Measurements from ENCODE around the gene KIAA1328.
"Not testable (repeated sequence)": the region's sequence is repeated elsewhere in the genome, so short reads cannot be mapped to it uniquely, and the experiment has no call there.

The KIAA1328 gene

DNA sequence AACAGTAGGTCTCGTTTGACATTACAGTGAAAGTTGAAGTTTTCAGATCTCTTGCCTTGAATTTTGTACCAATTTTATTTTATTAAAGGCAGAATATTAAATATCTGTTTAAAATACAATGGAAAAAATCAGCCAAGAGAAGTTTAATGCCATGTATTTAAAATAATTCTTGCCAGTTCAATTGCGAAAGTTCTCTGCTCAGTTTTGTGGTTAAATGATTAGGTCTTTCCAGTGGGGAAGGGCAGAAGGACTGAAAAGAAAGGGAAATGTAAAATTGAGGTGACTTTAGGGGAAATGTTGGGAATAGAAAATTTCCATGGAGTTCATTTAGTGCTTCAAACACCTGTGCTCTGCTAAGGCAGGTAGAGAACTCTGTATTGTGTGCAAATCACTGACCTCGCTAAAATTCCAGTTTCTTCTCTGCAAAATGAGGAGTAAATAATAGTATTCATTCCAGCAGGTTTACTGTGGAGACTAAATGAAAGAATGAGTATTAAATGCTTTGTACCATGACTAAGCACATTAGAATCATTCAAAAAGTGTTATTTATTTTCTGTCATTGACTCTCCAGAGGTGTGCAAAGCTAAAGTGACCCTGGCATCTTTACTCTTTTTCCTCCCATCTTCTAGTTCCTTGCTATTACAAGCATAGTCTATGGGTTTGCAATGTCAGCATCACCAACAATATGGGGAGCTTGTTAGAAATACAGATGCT, 74.4 kb downstream of the KIAA1328 start:
- Histone ChIP-seq H3K79me2 (ENCODE audit: insufficient read depth, low read length) (no peaks in the 10 kb centered on the region), H3K36me3 (ENCODE audit: low read length) (no peaks in the 10 kb centered on the region), H3K9ac (ENCODE audit: low read length) (no peak overlapping the region), H3K4me3 (ENCODE audit: insufficient read depth, low read length, poor library complexity, severe bottlenecking) (no peak overlapping the region), H3K9me2 (replicated peaks; ENCODE audit: insufficient read depth, low read length) (no peaks in the 10 kb centered on the region), H2AFZ (ENCODE audit: low read depth, low read length, severe bottlenecking) (no peak overlapping the region), H4K20me1 (ENCODE audit: low read depth, low read length) (no peaks in the 10 kb centered on the region), H3F3A (ENCODE audit: insufficient read depth) (no peaks in the 10 kb centered on the region), H3K27ac (ENCODE audit: low read depth, low read length) (no peak overlapping the region), H3K27me3 (ENCODE audit: low read length) (no peaks in the 10 kb centered on the region), H3K4me2 (ENCODE audit: low read depth, low read length, poor library complexity, severe bottlenecking) (no peak overlapping the region), H3K9me3 (ENCODE audit: insufficient read depth, low read length) (no peaks in the 10 kb centered on the region)
- TF ChIP-seq, protein P1, sequence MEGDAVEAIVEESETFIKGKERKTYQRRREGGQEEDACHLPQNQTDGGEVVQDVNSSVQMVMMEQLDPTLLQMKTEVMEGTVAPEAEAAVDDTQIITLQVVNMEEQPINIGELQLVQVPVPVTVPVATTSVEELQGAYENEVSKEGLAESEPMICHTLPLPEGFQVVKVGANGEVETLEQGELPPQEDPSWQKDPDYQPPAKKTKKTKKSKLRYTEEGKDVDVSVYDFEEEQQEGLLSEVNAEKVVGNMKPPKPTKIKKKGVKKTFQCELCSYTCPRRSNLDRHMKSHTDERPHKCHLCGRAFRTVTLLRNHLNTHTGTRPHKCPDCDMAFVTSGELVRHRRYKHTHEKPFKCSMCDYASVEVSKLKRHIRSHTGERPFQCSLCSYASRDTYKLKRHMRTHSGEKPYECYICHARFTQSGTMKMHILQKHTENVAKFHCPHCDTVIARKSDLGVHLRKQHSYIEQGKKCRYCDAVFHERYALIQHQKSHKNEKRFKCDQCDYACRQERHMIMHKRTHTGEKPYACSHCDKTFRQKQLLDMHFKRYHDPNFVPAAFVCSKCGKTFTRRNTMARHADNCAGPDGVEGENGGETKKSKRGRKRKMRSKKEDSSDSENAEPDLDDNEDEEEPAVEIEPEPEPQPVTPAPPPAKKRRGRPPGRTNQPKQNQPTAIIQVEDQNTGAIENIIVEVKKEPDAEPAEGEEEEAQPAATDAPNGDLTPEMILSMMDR (IDR thresholded peaks at IDR 0.05; ENCODE audit: insufficient read depth, low read length, poor library complexity, severe bottlenecking): no peak
- no peak for TF ChIP-seq EZH2phosphoT487 (conservative IDR thresholded peaks at IDR 0.05; ENCODE audit: low read length)

DNA sequence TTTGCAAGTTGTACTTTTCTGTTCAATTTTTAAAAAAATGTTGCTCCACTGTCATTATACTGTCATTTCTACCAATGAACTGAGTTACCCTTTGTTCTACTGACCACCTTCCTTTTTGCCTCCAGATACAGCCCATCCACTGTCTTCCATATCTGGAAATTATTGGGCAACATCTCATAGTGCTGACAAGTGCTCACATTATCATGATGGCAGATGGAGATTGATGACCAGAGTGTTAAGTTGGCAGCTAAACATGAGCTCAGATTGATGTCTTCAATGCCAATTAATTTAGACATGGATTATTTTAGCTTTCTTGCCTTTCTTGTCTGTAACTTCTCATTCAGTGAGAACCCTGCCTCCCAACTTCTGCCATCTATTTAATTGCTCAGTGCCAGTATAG, 76.6 kb downstream of the KIAA1328 start:
- H3K9me2 ChIP-seq (replicated peaks; ENCODE audit: insufficient read depth, low read length): no peaks in the 10 kb centered on the region
- TF ChIP-seq EZH2phosphoT487 (conservative IDR thresholded peaks at IDR 0.05; ENCODE audit: low read length): no peak
- TF ChIP-seq, protein P1 (IDR thresholded peaks at IDR 0.05; ENCODE audit: insufficient read depth, low read length, poor library complexity, severe bottlenecking): no peak
- no peaks in the 10 kb centered on the region for H3K9me3 ChIP-seq (ENCODE audit: insufficient read depth, low read length)
- no peak overlapping the region for H3K9ac ChIP-seq (ENCODE audit: low read length)
- no peaks in the 10 kb centered on the region for H3K27me3 ChIP-seq (ENCODE audit: low read length)
- no peak overlapping the region for H2AFZ ChIP-seq (ENCODE audit: low read depth, low read length, severe bottlenecking)
- no peak overlapping the region for H3K27ac ChIP-seq (ENCODE audit: low read depth, low read length)
- H3F3A ChIP-seq (ENCODE audit: insufficient read depth): no peaks in the 10 kb centered on the region
- no peaks in the 10 kb centered on the region for H4K20me1 ChIP-seq (ENCODE audit: low read depth, low read length)
- no peaks in the 10 kb centered on the region for H3K79me2 ChIP-seq (ENCODE audit: insufficient read depth, low read length)
- H3K4me2 ChIP-seq (ENCODE audit: low read depth, low read length, poor library complexity, severe bottlenecking): no peak overlapping the region
- H3K36me3 ChIP-seq (ENCODE audit: low read length): no peaks in the 10 kb centered on the region
- no peak overlapping the region for H3K4me3 ChIP-seq (ENCODE audit: insufficient read depth, low read length, poor library complexity, severe bottlenecking)

DNA sequence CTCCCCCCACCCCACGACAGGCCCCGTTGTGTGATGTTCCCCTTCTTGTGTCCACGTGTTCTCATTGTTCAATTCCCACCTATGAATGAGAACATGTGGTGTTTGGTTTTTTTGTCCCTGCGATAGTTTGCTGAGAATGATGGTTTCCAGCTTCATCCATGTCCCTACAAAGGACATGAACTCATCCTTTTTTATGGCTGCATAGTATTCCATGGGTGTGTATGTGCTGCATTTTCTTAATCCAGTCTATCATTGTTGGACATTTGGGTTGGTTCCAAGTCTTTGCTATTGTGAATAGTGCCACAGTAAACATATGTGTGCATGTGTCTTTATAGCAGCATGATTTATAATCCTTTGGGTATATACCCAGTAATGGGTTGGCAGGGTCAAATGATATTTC, 80.4 kb downstream of the KIAA1328 start:
- not testable (repeated sequence) for H3F3A ChIP-seq (ENCODE audit: insufficient read depth); H3K4me2 ChIP-seq (ENCODE audit: low read depth, low read length, poor library complexity, severe bottlenecking); H3K4me3 ChIP-seq (ENCODE audit: insufficient read depth, low read length, poor library complexity, severe bottlenecking); H3K27ac ChIP-seq (ENCODE audit: low read depth, low read length); H3K27me3 ChIP-seq (ENCODE audit: low read length); H4K20me1 ChIP-seq (ENCODE audit: low read depth, low read length); H3K9ac ChIP-seq (ENCODE audit: low read length); H3K36me3 ChIP-seq (ENCODE audit: low read length); H2AFZ ChIP-seq (ENCODE audit: low read depth, low read length, severe bottlenecking); H3K9me3 ChIP-seq (ENCODE audit: insufficient read depth, low read length); H3K9me2 ChIP-seq (replicated peaks; ENCODE audit: insufficient read depth, low read length); H3K79me2 ChIP-seq (ENCODE audit: insufficient read depth, low read length)

DNA sequence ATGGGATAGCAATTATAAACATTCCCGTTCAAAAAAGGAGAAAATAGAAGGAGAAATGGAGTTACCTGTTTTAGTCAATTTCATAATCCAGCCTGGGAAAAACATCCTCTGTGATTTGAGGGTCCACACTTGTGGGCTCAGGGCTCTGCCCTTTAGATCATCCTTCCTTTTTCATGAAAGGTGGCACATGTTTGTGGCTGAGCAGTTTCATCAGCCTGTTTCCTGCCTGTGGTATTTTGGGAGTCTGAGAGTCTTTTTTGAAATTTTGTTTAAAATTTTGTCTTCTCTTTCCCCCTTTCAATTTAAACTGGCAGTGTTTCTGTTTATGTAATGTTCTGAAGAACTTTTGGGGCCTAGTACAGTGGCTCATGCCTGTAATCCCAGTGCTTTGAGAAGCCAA, 84.0 kb downstream of the KIAA1328 start:
- no peaks in the 10 kb centered on the region for H3F3A ChIP-seq (ENCODE audit: insufficient read depth)
- no peaks in the 10 kb centered on the region for H3K9me3 ChIP-seq (ENCODE audit: insufficient read depth, low read length)
- no peak overlapping the region for H3K9ac ChIP-seq (ENCODE audit: low read length)
- H3K4me3 ChIP-seq (ENCODE audit: insufficient read depth, low read length, poor library complexity, severe bottlenecking): no peak overlapping the region
- no peaks in the 10 kb centered on the region for H3K9me2 ChIP-seq (replicated peaks; ENCODE audit: insufficient read depth, low read length)
- no peak overlapping the region for H3K27ac ChIP-seq (ENCODE audit: low read depth, low read length)
- no peaks in the 10 kb centered on the region for H3K79me2 ChIP-seq (ENCODE audit: insufficient read depth, low read length)
- TF ChIP-seq EZH2phosphoT487 (conservative IDR thresholded peaks at IDR 0.05; ENCODE audit: low read length): no peak
- TF ChIP-seq, protein P1 (IDR thresholded peaks at IDR 0.05; ENCODE audit: insufficient read depth, low read length, poor library complexity, severe bottlenecking): no peak
- H3K27me3 ChIP-seq (ENCODE audit: low read length): no peaks in the 10 kb centered on the region
- H3K36me3 ChIP-seq (ENCODE audit: low read length): no peaks in the 10 kb centered on the region
- peak overlapping the region; percentile 60 for H2AFZ ChIP-seq (ENCODE audit: low read depth, low read length, severe bottlenecking)
- H4K20me1 ChIP-seq (ENCODE audit: low read depth, low read length): no peaks in the 10 kb centered on the region
- H3K4me2 ChIP-seq (ENCODE audit: low read depth, low read length, poor library complexity, severe bottlenecking): peak overlapping the region; percentile 26
